GM12892 (cell line): ENCODE measurements around the gene TRIM29.

Source experiments
- POLR2A ChIP-seq: IDR thresholded peaks from 2 replicates; pipeline ENCODE4 v1.6.1; 2011; ENCODE audit warnings: low read depth, low read length, control low read depth
- POLR2AphosphoS5 ChIP-seq: IDR thresholded peaks from 2 replicates; pipeline ENCODE4 v1.6.1; 2011; ENCODE audit warnings: low read depth, low read length, control low read depth

GRCh38 chr11:120098503-120099020, 39.4 kb downstream of the TRIM29 start:
- TF ChIP-seq POLR2A = no peak
- no peak for TF ChIP-seq POLR2AphosphoS5
